ENCODE results near the gene CRISPLD2.
"Not testable (repeated sequence)": the region's sequence is repeated elsewhere in the genome, so short reads cannot be mapped to it uniquely, and the experiment has no call there.

The CRISPLD2 gene

GRCh38 chr16:84822990-84823389 is 3.2 kb downstream of the CRISPLD2 start:
- DNase-seq = no peak

GRCh38 chr16:84823484-84823883 is 3.7 kb downstream of the CRISPLD2 start:
- no peak for DNase-seq

DNA sequence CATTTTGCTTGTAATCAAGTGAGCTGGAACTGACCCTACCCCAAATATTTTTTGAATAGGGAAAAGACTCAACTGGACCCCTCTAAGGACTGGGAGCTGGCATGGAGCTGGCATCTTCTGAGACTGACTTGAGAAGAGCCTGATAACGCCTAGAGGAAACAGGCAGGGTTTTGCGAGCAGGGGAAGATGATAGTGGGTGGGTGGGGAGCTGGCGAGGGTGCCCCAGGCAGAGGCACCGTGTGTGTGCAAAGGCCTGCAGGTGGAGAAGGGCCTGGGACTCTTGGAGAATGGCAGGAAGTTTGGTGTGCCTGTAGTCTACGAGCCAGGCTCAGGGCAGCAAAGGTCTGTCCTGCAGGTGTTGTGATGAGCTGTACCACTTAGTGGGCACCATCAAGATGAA is 4.1 kb downstream of the CRISPLD2 start:
- no peak for DNase-seq

DNA sequence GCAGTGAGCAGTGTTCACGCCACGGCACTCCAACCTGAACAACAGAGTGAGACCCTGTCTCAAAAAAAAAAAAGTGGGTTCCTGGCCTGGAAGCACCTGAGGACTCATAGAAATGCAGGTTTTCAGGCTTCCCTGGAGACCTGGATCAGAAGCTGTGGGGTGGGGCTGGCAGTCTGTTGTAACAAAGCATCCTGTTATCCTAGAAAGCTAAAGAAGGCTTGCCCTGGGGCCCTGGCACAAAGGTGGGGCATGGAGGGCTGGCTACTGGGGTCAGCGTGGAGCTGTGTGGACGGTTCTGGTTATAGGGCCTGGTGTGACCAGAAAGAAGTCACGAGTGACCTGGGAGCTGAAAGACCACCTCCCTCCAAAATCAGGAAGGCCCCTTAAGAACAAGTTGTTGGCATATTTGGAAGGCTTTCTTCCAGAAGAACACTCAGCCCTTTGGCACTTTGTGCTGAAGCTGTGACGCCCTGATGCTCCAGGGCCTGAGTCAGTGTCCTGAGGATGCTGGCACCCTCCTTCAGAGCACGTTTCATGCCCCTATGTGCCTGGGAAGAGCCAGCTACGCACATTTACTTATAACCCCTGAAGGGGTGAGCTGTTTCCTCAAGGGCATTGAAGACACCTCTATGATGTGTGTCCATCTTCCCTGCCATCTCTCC is 6.2 kb downstream of the CRISPLD2 start:
- DNase-seq = no peak

DNA sequence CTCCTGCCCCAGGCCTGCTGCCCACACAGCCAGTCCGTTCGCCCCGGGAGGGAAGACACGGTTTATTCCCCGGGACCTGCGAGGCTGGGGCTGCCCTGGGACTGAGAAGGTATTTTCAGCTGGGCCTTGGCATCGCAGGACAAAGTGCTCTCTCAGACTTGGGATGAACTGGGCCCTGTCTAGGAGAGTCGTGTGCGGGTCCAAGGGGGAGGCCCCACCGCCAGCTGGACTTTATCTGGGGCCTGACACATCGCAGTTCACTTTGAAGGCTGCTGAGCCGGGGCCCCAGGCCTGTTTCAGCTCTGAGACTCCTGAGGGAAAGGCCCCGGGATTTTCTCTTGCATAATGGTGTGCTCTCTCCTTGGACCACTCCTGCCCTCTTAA is 6.8 kb downstream of the CRISPLD2 start:
- DNase-seq = no peak

DNA sequence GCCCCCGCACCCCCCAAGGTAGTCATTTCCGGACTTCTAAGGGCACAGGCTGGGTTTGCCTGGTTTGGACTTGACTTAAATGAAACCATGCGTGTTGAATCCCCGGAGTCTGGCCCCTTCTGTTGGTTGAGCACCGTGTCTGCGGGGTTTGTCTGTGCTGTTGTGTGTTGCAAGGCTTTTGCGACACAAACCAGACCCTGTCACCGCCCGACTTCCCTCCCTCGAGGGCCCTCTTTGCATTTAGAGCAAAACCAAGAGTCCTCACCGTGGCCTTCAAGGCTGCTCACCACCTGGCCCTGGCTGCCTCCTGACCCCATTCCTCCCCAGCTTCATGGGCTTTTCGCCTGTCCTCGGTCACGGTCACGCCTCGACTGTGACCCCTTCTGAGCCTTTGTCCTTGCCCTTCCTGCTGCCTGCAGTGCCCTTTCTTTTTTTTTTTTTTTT is 7.4 kb downstream of the CRISPLD2 start:
- no peak for DNase-seq

DNA sequence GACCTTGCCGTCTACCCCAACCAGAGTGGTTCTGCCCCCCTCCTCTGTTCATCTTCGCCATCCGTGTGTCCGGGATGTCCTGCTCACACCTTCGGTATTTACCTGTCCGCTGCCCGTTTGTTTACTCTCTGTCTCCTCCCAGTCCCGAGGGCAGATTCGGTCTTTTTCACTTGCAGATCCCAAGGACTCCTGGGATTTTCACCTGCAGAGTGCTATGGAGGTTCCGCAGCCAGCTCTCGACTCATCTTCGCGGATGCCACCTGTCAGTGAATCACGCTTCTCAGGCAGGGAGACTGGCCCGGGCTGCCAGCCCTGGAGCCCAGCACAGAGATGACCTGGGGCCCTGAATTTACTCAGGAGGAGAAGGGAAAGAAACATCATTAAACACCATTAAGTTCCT is 8.1 kb downstream of the CRISPLD2 start:
- no peak for DNase-seq

- DNase-seq = no peak
Measured at GRCh38 chr16:84828322-84828721, 8.5 kb downstream of the CRISPLD2 start.

- no peak for DNase-seq
Measured at GRCh38 chr16:84829168-84829965, 9.6 kb downstream of the CRISPLD2 start.

DNA sequence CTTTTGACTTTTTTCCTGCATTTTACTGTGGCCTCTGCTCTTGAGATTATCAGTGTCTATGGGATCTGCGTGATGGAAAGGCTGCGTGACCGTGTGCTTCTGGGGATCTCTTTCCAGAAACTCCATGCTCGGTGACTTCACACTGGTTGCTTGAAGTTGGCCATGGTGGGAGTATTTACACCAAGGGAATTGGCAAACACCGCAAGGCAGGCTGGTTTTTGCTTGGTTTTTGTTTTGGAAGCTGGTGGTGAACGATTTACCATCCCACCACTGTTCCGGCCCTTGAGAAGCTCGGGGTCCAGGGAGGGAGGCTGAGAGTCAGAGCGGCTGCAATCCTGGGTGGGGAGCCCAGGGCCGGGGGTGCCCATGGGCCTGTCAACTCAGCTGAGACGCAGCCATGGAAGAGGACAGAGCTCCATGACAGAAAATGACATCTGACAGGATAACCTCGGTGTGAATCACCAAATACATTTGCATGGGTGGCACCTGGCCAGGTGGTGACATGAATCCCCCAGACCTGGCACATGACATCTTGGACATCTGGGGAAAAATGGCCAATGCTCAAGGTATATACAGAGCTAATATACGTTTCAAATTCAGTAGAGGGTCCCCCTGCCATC is 11.1 kb downstream of the CRISPLD2 start:
- no peak for DNase-seq

- DNase-seq = not testable (repeated sequence)
Measured at GRCh38 chr16:84831728-84832127, 11.9 kb downstream of the CRISPLD2 start.

DNA sequence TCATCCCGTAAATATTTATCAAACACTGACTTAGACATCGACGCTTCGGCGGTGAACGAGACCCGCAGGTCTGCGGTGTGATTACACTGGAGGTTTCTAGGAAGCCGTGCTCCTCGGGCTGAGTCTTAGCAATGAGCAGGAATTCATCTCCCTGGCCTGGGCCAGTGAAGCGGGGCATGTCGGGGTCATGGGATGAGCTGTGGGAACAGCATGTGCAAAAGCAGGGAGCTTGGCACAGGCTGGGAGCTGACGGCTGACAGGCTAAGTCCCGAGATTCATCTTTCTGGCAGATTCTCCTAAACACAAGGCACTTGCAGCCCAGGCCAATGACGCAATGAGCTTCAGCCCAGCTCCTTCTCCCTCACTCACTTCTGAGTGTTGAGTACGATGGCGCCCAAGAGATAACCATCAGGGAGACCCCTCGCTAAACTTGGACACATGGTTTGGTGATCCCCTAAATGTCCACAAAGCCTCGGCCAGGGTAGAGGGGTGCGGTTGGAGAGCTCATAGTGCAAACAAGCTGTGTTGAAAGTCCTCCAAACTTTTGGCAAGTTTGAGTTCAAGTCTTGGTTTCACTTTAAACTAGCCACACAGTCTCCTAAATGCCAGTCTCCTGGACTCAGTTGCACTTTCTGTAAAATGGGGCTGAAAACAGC is 12.8 kb downstream of the CRISPLD2 start:
- no peak for DNase-seq

- DNase-seq = no peak
Measured at GRCh38 chr16:84833144-84833500, 13.3 kb downstream of the CRISPLD2 start.

- DNase-seq = no peak
Measured at GRCh38 chr16:84833542-84834402, 14.0 kb downstream of the CRISPLD2 start.

GRCh38 chr16:84834403-84834772 is 14.6 kb downstream of the CRISPLD2 start:
- no peak for DNase-seq

DNA sequence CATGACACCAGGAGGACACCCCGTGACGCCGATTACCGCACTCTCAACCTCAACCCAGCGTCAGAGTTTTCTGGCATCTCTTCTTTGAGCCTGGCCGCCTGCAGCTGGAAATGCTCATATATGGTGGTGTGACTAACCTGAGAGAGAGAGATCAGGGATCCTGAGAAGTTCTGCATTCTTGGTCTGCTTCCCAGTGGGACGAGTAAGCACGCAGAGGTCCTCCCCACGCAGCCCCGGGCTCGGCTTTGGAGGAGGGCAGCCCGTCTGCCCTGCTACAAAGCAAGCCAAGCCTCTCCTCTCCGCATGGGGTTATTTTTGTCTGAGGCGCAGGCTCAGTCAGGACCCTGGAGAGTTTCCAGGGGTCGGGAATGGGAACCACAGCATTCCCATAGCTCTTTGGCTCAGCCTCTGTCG is 16.5 kb downstream of the CRISPLD2 start:
- DNase-seq = no peak

DNA sequence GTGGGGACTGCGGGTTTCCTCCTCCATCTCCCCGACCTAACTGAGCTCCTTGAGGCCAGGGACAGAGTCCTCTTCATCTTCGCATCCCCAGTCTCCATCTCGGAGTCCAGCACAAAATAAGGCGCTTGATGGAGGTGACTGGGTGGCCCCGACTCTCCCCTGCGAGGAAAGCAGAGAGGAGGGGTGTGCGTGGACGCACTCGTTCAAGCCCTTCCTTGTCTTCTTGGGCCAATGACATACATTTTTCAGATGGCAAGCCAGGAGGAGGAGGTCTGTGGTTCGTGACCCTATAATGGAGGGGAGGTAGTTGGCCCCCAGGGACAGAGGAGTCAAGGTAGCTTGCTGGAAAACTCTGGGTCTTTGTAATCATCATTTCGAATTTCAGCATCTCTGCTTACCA is 17.2 kb downstream of the CRISPLD2 start:
- DNase-seq = no peak

DNA sequence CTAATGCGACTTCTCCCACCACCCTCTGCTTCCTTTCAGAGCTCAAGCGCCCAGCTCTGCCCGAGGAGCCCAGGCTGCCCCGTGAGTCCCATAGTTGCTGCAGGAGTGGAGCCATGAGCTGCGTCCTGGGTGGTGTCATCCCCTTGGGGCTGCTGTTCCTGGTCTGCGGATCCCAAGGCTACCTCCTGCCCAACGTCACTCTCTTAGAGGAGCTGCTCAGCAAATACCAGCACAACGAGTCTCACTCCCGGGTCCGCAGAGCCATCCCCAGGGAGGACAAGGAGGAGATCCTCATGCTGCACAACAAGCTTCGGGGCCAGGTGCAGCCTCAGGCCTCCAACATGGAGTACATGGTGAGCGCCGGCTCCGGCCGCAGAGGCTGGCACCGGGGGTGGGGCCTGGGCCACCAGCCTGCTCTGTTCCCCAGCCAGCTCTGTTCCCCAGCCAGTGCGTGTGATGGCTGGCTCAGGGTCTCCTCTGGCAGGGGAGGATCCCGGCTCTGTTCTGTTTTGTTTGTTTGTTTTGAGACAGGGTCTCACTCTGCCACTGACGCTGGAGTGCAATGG is 18.7 kb downstream of the CRISPLD2 start:
- DNase-seq = no peak

- DNase-seq = no peak
Measured at GRCh38 chr16:84839054-84839453, 19.3 kb downstream of the CRISPLD2 start.

DNA sequence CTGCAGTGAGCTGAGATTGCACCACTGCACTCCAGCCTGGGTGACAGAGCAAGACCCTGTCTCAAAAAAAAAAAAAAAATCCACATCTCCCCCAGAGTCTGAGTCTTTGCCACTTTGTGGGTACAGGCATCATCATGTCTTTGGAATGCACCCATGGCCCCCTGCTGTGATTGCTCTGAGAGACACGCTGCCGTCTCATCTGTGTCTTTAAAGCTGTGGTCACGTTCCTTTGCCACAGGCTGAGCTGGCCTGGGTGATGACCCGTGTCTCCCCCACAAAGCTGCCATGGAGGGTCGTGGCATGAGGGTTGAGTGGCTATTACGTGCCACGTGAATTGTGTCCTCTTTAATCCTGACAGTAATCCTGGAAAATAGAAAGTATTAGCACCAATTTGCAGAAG is 20.2 kb downstream of the CRISPLD2 start:
- no peak for DNase-seq

DNA sequence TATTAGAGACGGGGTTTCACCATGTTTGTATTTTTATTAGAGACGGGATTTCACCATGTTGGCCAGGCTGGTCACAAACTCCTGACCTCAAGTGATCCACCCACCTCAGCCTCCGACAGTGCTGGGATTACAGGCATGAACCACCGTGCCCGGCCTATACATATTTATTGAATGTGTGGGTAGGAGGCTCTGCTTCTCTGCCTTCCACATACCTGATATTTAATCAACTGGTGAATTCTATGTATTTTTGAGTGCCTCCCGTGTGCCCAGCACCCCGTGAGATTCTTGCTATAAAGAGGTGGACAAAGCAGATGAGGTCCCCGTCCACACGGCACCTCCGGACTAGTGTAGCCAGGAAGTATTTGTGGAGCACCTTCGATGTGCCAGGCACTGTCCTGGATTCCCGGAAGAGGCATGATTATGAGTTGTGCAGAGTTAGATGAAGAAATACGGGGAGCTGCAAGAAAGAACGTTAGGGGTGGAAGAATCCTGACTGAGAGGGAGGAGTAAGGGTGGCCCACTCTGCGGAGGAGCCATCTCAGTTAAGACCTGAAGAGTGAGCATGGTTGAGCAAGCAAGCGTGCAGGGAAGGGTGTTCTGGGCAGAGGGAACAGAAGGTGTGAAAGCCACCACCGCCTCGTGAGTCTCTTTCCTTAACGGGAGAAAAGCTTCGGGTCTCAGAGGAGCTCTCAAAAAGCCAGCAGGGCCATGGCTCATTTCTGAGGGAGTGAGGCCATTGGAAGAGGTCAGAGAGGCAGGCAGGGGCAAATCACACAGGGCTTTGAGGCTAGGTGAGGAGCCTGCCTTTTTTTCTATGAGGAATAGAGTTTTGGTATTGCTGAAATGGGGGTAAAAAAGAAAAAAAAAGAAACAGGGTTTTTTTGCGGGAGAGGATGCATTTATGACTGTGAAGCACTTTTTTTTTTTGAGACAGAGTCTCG is 21.2 kb downstream of the CRISPLD2 start:
- no peak for DNase-seq
